Activated CD4-positive, alpha-beta memory T cell treated with anti-CD3 and anti-CD28 coated beads, Interleukin-2, amount 10 ng/mL, durations not matched to agents 7 days and 5 days (primary cell): ENCODE data around the gene OR51E1. TPM values are rescaled to one million over a fixed set of nuclear protein-coding genes. Genes with fewer than 3 reads are reported as not detected.

Source experiments
- CTCF ChIA-PET: fragments of 350-600 bp; sonication (Branson Sonifier 250); formaldehyde crosslinking; loops from one replicate; lab custom pipeline; 2021; ENCODE audit warnings: antibody characterized with exemption, inconsistent platforms; lab: Charles Lee
- POLR2A ChIA-PET: fragments of 350-600 bp; sonication (Branson Sonifier 250); formaldehyde crosslinking; loops from one replicate; lab custom pipeline; 2021; ENCODE audit warnings: antibody characterized with exemption; lab: Charles Lee
- DNase-seq: peaks from one replicate; pipeline ENCODE4 v3.0.0-alpha.2; 2020
- H3K27ac Mint-ChIP-seq: one replicate; pipeline ENCODE4 v1.8.0; 2021; ENCODE audit warnings: mild to moderate bottlenecking, mixed read lengths
- H3K27me3 Mint-ChIP-seq: one replicate; pipeline ENCODE4 v1.8.0; 2021; ENCODE audit warnings: mixed read lengths
- H3K36me3 Mint-ChIP-seq: one replicate; pipeline ENCODE4 v1.8.0; 2021; ENCODE audit warnings: low read depth, mixed read lengths
- H3K4me1 Mint-ChIP-seq: one replicate; pipeline ENCODE4 v1.8.0; 2021; ENCODE audit warnings: mixed read lengths
- H3K4me3 Mint-ChIP-seq: one replicate; pipeline ENCODE4 v1.8.0; 2021; ENCODE audit warnings: mild to moderate bottlenecking, mixed read lengths
- H3K9me3 Mint-ChIP-seq: one replicate; pipeline ENCODE4 v1.8.0; 2021; ENCODE audit warnings: mixed read lengths
- total RNA-seq, 2 experiments: library from RNA; stranded (reverse); gene quantifications; one replicate each; pipeline ENCODE4 v1.2.3, GENCODE V29; 2021

The OR51E1 gene
- total RNA-seq, 2 experiments from 2014 or later, result not detected

DNA sequence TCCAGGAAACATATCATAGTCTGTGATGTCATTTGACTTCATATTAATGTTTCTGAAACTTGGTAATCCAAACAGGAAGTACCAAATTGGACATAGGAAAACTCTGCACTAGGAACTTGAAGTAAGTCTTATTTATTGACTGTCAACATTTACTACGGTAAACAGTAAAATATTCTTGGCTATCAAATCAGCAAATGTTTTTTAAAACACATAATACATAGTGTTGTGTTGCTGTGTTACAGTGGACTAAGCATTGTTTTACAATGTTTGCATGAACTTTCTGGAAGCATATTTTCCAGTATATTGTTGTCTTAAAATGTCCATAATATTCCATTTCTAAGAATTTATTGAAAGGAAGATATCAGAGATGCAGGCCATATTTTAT is 56.6 kb downstream of the OR51E1 start:
- no peaks in the 10 kb centered on the region for H3K36me3 Mint-ChIP-seq
- no peak overlapping the region for H3K27ac Mint-ChIP-seq
- CTCF ChIA-PET, result no interaction called here
- no peak for DNase-seq
- POLR2A ChIA-PET, result no interaction called here
- H3K9me3 Mint-ChIP-seq, result no peaks in the 10 kb centered on the region
- H3K4me3 Mint-ChIP-seq, result no peak overlapping the region
- peaks cover 4% of the 10 kb centered on the region for H3K27me3 Mint-ChIP-seq
- peaks cover 7% of the 10 kb centered on the region for H3K4me1 Mint-ChIP-seq

DNA sequence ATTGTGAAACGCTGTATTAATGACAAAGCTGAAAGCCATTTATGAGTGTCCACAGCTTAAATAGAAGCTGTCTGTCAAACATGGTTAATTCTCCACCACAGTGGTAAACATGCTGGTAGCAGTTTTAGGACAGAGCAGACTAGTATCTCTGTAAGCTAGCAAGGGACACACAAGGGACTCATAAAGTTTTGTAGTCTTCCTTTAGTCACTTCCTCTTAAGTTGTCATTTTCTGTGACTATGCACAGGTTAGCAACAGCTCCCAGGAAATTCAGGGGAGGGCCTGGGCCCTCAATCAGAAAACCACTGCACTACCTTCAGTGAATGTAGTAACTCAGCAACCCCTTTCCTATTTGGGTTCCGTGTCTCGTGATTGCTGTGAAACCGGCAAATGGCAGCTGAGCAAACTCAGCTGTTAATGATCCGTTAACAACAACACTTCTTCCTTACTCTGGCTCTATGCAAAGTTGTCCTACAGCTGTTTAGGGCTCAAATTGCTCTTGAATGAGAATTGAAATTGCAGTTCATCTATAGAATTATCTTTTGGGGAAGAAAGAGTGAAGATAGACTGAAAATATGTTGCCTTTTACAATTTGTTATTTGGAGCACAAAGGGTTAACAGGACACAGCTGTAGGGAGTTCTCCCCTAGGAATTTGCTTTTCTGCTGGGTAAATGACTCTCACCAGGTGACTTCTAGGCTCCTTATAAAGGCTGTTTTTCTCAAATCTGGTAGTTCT is 60.4 kb downstream of the OR51E1 start, which contains the start of gene MMP26:
TSS of gene MMP26 (plus strand) at position 731 of the 736 bp plus-strand sequence.
- ChIA-PET CTCF (interaction anchor here (2.0 kb wide), 1 partner anchor 68 kb away, joined by 7 read pairs; the partner anchor contains the start of gene OR51D1), POLR2A (no interaction called here)
- Mint-ChIP-seq H3K27me3 (peaks cover 11% of the 10 kb centered on the region), H3K36me3 (no peaks in the 10 kb centered on the region), H3K9me3 (no peaks in the 10 kb centered on the region), H3K4me3 (no peak within 1 kb of the TSS), H3K27ac (no peak within 1 kb of the TSS), H3K4me1 (peaks cover 6% of the 10 kb centered on the region)
- DNase-seq, result no peak

DNA sequence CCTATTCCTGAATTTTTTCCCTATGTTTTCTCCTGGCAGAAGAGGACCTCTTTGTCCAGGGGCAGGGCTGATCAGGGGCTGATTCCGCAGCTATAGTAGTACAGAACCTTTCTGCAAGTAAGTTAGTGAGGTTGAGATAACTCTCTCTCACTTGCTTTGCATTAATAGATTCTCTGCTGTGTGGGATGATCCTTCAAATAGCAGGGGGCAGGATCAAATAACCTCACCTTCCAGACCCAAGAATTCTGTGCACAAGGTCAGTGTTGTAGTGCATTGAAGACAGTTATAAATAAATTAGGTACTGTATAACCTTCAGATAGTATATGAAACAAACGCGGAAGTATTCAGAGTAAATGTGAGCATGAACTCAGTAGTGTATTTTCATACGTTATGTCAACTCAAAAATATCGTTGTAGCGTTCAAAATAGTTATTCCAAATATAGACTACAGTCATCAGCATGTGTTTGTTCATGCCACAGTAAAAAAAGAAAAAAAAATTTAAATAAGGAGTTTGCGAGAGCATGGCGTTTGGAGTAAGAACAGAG is 61.1 kb downstream of the OR51E1 start:
- H3K27me3 Mint-ChIP-seq, result peaks cover 11% of the 10 kb centered on the region
- CTCF ChIA-PET, result interaction anchor here (2.0 kb wide), 1 partner anchor 68 kb away, joined by 7 read pairs; the partner anchor contains the start of gene OR51D1
- POLR2A ChIA-PET, result no interaction called here
- H3K9me3 Mint-ChIP-seq, result no peaks in the 10 kb centered on the region
- H3K4me1 Mint-ChIP-seq, result no peaks in the 10 kb centered on the region
- no peaks in the 10 kb centered on the region for H3K36me3 Mint-ChIP-seq
- DNase-seq, result no peak
- H3K4me3 Mint-ChIP-seq, result no peak overlapping the region
- no peak overlapping the region for H3K27ac Mint-ChIP-seq

Other genes with a start within 250 kb of the OR51E1 start
- not detected for gene OR52K2, start 194.7 kb upstream of the OR51E1 start, total RNA-seq
- gene OR52K1, start 161.3 kb upstream of the OR51E1 start, total RNA-seq, result not detected
- not detected for gene OR52M1, start 98.8 kb upstream of the OR51E1 start, total RNA-seq
- gene OR52I2, start 62.2 kb upstream of the OR51E1 start, total RNA-seq, result not detected
- not detected for gene OR52I1, start 49.9 kb upstream of the OR51E1 start, total RNA-seq
- gene TRIM68, start 35.8 kb upstream of the OR51E1 start, total RNA-seq, result 10 to 100 TPM; 11.6 to 12.7 TPM
- not detected for gene OR51D1, start 6.5 kb upstream of the OR51E1 start, total RNA-seq
- gene OR51E2, start 53.9 kb downstream of the OR51E1 start, total RNA-seq, result not detected
- not detected for gene MMP26, start 60.8 kb downstream of the OR51E1 start, total RNA-seq
- gene OR51F1, start 126.0 kb downstream of the OR51E1 start, total RNA-seq, result not detected
- gene OR52R1, start 160.4 kb downstream of the OR51E1 start, total RNA-seq, result not detected
- not detected for gene OR51F2, start 177.3 kb downstream of the OR51E1 start, total RNA-seq
- gene OR51S1, start 205.2 kb downstream of the OR51E1 start, total RNA-seq, result not detected
- not detected for gene OR51T1, start 237.9 kb downstream of the OR51E1 start, total RNA-seq